ENCODE data around the gene FKBP5. TPM values are rescaled to one million over a fixed set of nuclear protein-coding genes. Genes with fewer than 3 reads are reported as not detected.
"Not testable (repeated sequence)": the region's sequence is repeated elsewhere in the genome, so short reads cannot be mapped to it uniquely, and the experiment has no call there.

The FKBP5 gene
- total RNA-seq, 1 donor from 2014 or later, result 29.5 TPM

GRCh38 chr6:35573495-35574110 is 115.1 kb downstream of the FKBP5 start:
- TF ChIP-seq, protein P1, sequence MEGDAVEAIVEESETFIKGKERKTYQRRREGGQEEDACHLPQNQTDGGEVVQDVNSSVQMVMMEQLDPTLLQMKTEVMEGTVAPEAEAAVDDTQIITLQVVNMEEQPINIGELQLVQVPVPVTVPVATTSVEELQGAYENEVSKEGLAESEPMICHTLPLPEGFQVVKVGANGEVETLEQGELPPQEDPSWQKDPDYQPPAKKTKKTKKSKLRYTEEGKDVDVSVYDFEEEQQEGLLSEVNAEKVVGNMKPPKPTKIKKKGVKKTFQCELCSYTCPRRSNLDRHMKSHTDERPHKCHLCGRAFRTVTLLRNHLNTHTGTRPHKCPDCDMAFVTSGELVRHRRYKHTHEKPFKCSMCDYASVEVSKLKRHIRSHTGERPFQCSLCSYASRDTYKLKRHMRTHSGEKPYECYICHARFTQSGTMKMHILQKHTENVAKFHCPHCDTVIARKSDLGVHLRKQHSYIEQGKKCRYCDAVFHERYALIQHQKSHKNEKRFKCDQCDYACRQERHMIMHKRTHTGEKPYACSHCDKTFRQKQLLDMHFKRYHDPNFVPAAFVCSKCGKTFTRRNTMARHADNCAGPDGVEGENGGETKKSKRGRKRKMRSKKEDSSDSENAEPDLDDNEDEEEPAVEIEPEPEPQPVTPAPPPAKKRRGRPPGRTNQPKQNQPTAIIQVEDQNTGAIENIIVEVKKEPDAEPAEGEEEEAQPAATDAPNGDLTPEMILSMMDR (IDR thresholded peaks at IDR 0.05; ENCODE audit: insufficient read depth, low read length, severe bottlenecking), result no peak
- FAIRE-seq (no peak), DNase-seq (ENCODE audit: low read depth) (no peak)
- Histone ChIP-seq H3K4me3 (ENCODE audit: low read depth, low read length) (no peak overlapping the region), H3K27me3 (ENCODE audit: control insufficient read depth, insufficient read depth, low read length) (no peaks in the 10 kb centered on the region), H3K36me3 (ENCODE audit: control insufficient read depth, insufficient read depth, low read length) (peaks cover 19% of the 10 kb centered on the region)

DNA sequence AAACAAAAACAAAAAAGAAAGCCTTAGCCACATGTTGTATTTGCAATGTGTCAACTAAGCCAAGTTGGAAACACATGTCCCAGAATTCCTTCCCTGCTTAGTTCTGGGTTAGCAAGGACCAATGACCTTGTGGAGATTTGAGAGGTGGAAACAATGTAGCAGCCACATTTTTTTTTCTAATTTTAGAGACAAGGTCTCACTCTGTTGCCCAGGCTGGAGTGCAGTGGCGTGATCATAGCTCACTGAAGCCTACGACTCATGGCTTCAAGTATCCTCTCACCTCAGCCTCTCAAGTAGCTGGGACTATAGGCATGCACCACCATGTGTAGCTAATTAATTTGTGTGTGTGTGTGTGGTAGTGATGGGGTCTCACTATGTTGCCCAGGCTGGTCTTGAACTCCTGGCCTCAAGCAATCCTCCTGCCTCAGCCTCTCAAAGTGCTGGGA is 117.8 kb downstream of the FKBP5 start:
- not testable (repeated sequence) for H3K4me3 ChIP-seq (ENCODE audit: low read depth, low read length); DNase-seq (ENCODE audit: low read depth); H3K27me3 ChIP-seq (ENCODE audit: control insufficient read depth, insufficient read depth, low read length); FAIRE-seq
- peaks cover 13% of the 10 kb centered on the region for H3K36me3 ChIP-seq (ENCODE audit: control insufficient read depth, insufficient read depth, low read length)

DNA sequence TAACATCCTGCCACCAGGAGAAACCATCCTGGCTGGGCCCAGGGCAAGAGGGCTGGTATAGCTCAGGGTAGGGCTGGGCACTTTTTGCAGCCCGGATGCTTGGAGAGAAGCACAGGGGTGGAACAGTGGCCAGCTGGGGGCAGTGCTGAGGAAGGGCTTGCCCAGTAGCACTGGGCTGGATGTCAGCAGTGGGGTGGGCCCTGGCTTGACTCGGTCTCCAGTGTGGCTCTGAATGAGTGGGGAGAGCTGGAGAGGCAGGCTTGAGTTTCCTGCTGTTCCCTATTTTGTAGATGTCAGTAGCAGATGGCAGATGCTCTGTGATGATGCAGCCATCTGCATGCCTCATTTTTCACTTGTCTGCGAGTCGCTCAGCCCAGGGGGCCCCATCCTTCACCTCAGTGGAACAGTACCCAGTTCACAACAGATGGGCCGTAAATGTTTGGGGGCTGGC is 119.7 kb downstream of the FKBP5 start:
- no peak for DNase-seq (ENCODE audit: low read depth)
- Histone ChIP-seq H3K36me3 (ENCODE audit: control insufficient read depth, insufficient read depth, low read length) (peaks cover 2% of the 10 kb centered on the region), H3K27me3 (ENCODE audit: control insufficient read depth, insufficient read depth, low read length) (no peaks in the 10 kb centered on the region), H3K4me3 (ENCODE audit: low read depth, low read length) (no peak overlapping the region)
- TF ChIP-seq, protein P1 (IDR thresholded peaks at IDR 0.05; ENCODE audit: insufficient read depth, low read length, severe bottlenecking), result peak; percentile 70
- FAIRE-seq, result no peak

- DNase-seq (ENCODE audit: low read depth) (no peak), FAIRE-seq (no peak)
- peaks cover 2% of the 10 kb centered on the region for H3K27me3 ChIP-seq (ENCODE audit: control insufficient read depth, insufficient read depth, low read length)
- TF ChIP-seq, protein P1 (IDR thresholded peaks at IDR 0.05; ENCODE audit: insufficient read depth, low read length, severe bottlenecking), result no peak
- no peaks in the 10 kb centered on the region for H3K36me3 ChIP-seq (ENCODE audit: control insufficient read depth, insufficient read depth, low read length)
- no peak overlapping the region for H3K4me3 ChIP-seq (ENCODE audit: low read depth, low read length)
These were observed 121.9 kb downstream of the FKBP5 start for GRCh38 chr6:35566794-35567193.

DNA sequence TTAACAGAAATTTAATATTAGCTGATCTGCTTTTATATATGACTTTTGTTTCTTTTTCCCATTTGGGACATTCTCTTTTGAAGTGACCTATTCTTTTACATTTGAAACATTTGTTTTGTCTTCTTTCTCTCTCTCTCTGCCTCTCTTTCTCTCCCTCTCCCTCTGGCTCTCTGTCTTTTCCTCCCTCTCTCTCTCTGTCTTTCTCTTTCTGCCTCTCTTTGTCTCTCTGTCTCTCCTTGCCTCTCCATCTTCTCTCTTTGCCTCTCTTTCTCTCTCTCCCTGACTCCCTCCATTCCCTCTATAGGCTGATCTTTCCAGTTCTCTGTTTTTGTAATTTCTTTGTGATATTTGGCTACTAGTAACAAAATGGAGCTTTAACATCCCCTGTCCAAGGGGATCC is 124.0 kb downstream of the FKBP5 start:
- DNase-seq (ENCODE audit: low read depth), result no peak
- H3K36me3 ChIP-seq (ENCODE audit: control insufficient read depth, insufficient read depth, low read length), result no peaks in the 10 kb centered on the region
- no peak overlapping the region for H3K4me3 ChIP-seq (ENCODE audit: low read depth, low read length)
- TF ChIP-seq, protein P1 (IDR thresholded peaks at IDR 0.05; ENCODE audit: insufficient read depth, low read length, severe bottlenecking), result no peak
- peaks cover 2% of the 10 kb centered on the region for H3K27me3 ChIP-seq (ENCODE audit: control insufficient read depth, insufficient read depth, low read length)
- FAIRE-seq, result no peak

DNA sequence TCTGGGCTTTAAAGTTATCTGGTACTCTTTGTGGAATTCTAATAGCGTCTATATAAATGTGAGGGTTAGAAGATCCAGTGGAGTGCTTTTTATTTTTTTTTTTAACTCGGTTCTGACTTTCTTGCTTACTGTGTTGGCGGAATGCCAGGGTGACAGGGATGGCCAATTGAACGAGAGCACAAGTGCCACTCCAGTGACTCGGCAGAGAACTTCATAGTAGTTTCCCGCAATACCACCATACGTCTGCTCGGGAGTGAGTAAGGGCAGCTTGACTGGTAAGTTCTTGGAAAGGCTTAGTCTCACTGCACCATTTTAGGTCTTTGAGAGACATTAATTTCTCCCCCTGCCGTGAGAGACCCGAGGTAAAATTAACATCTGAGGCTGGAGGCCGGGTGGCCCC is 126.7 kb downstream of the FKBP5 start:
- FAIRE-seq (no peak), DNase-seq (ENCODE audit: low read depth) (peak; percentile 32)
- TF ChIP-seq, protein P1 (IDR thresholded peaks at IDR 0.05; ENCODE audit: insufficient read depth, low read length, severe bottlenecking), result no peak
- no peak overlapping the region for H3K4me3 ChIP-seq (ENCODE audit: low read depth, low read length)
- H3K27me3 ChIP-seq (ENCODE audit: control insufficient read depth, insufficient read depth, low read length), result peaks cover 2% of the 10 kb centered on the region
- H3K36me3 ChIP-seq (ENCODE audit: control insufficient read depth, insufficient read depth, low read length), result no peaks in the 10 kb centered on the region
